Neural cell (in vitro differentiated cells): Measurements from ENCODE around the gene CCL2. TPM values are rescaled to one million over a fixed set of nuclear protein-coding genes. Genes with fewer than 3 reads are reported as not detected.

Experiments used
- H2AFZ ChIP-seq: fragments of 200-600, 300-800 bp; sonication (generic), shearing (Covaris generic); 2 replicates; pipeline ENCODE4 v1.6.0; 2014; ENCODE audit warnings: low read depth, mild to moderate bottlenecking, antibody characterized with exemption, low read length, moderate library complexity
- H3F3A ChIP-seq: fragments of 200-600 bp; shearing (Covaris generic); 2 replicates; pipeline ENCODE4 v1.6.1; 2016; ENCODE audit warnings: mild to moderate bottlenecking, moderate library complexity, mixed read lengths, antibody characterized with exemption, low read length; ENCODE audit not compliant: insufficient read depth, poor library complexity, severe bottlenecking
- H3K27ac ChIP-seq: fragments of 200-600, 300-800 bp; sonication (generic), shearing (Covaris generic); 2 replicates; pipeline ENCODE4 v1.5.1; 2014; ENCODE audit warnings: mild to moderate bottlenecking, low read length, moderate library complexity
- H3K27me3 ChIP-seq: fragments of 300-800, 200-600 bp; sonication (generic), shearing (Covaris generic); 2 replicates; pipeline ENCODE4 v1.6.0; 2014; ENCODE audit warnings: mild to moderate bottlenecking, low read depth, low read length, moderate library complexity; ENCODE audit not compliant: insufficient read depth
- H3K36me3 ChIP-seq: fragments of 300-800, 200-600 bp; sonication (generic), shearing (Covaris generic); 2 replicates; pipeline ENCODE4 v1.5.1; 2014; ENCODE audit warnings: mild to moderate bottlenecking, antibody characterized with exemption, low read length, moderate library complexity; ENCODE audit not compliant: insufficient read depth
- H3K4me2 ChIP-seq: fragments of 300-800, 200-600 bp; sonication (generic), shearing (Covaris generic); 2 replicates; pipeline ENCODE4 v1.6.0; 2014; ENCODE audit warnings: mild to moderate bottlenecking, low read length
- H3K4me3 ChIP-seq: fragments of 300-800, 200-600 bp; sonication (generic), shearing (Covaris generic); 2 replicates; pipeline ENCODE4 v1.5.1; 2014; ENCODE audit warnings: mild to moderate bottlenecking, low read length, moderate library complexity
- H3K79me2 ChIP-seq: fragments of 200-600 bp; shearing (Covaris generic); replicated peaks from 2 replicates; pipeline ENCODE4 v1.6.0; 2014; ENCODE audit warnings: mild to moderate bottlenecking, low read length, moderate library complexity; ENCODE audit not compliant: insufficient read depth
- H3K9ac ChIP-seq: fragments of 300-800, 200-600 bp; sonication (generic), shearing (Covaris generic); 2 replicates; pipeline ENCODE4 v1.6.1; 2016; ENCODE audit warnings: mild to moderate bottlenecking, low read length, mixed read lengths
- H3K9me2 ChIP-seq: fragments of 200-600 bp; shearing (Covaris generic); 2 replicates; pipeline ENCODE4 v1.6.1; 2016; ENCODE audit warnings: mild to moderate bottlenecking, low read length, mixed read lengths; ENCODE audit not compliant: insufficient read depth
- H3K9me3 ChIP-seq: fragments of 200-600, 300-800 bp; sonication (generic), shearing (Covaris generic); 2 replicates; pipeline ENCODE4 v1.6.1; 2016; ENCODE audit warnings: mild to moderate bottlenecking, mixed run types, low read length, moderate library complexity, mixed read lengths
- H4K20me1 ChIP-seq: fragments of 200-600 bp; shearing (Covaris generic); 2 replicates; pipeline ENCODE4 v1.6.1; 2016; ENCODE audit warnings: mild to moderate bottlenecking, mixed run types; ENCODE audit not compliant: insufficient read depth
- EP300 ChIP-seq: fragments of 450-650 bp; conservative IDR thresholded peaks from 2 replicates; pipeline ENCODE4 v1.6.1; 2014; ENCODE audit warnings: antibody characterized with exemption, mild to moderate bottlenecking, moderate library complexity; ENCODE audit not compliant: poor library complexity, severe bottlenecking
- EZH2 ChIP-seq: fragments of 200-600, 300-800 bp; shearing (Covaris generic), sonication (generic); IDR thresholded peaks from 2 replicates; pipeline ENCODE4 v1.6.1; 2014; ENCODE audit warnings: antibody characterized with exemption, low read length, borderline replicate concordance, mild to moderate bottlenecking; ENCODE audit not compliant: insufficient read depth, poor library complexity, severe bottlenecking
- MXI1 ChIP-seq: fragments of 450-650 bp; conservative IDR thresholded peaks from 2 replicates; pipeline ENCODE4 v1.6.1; 2014; ENCODE audit warnings: antibody characterized with exemption, mild to moderate bottlenecking; ENCODE audit not compliant: poor library complexity, severe bottlenecking
- POLR2AphosphoS5 ChIP-seq: IDR thresholded peaks from 2 replicates; pipeline ENCODE4 v1.6.1; 2012
- RAD21 ChIP-seq: fragments of 450-650 bp; conservative IDR thresholded peaks from 2 replicates; pipeline ENCODE4 v1.6.1; 2014; ENCODE audit warnings: antibody characterized with exemption, mild to moderate bottlenecking, moderate library complexity
- REST ChIP-seq: IDR thresholded peaks from 2 replicates; pipeline ENCODE4 v1.6.1; 2012; ENCODE audit warnings: borderline replicate concordance
- SMC3 ChIP-seq: fragments of 450-650 bp; conservative IDR thresholded peaks from 2 replicates; pipeline ENCODE4 v1.6.1; 2014; ENCODE audit warnings: antibody characterized with exemption, mild to moderate bottlenecking, moderate library complexity; ENCODE audit not compliant: poor library complexity
- TAF1 ChIP-seq: IDR thresholded peaks from 2 replicates; pipeline ENCODE4 v1.6.1; 2012; ENCODE audit warnings: low read depth
- polyA plus RNA-seq: library from polyadenylated mRNA; depleted of rRNA; stranded (reverse); fragments of >200 nt; gene quantifications from 2 replicates; pipeline ENCODE4 v1.2.3, GENCODE V29; 2014
- TF ChIP-seq, protein P1 (sequence below): fragments of 450-650 bp; IDR thresholded peaks from 2 replicates; pipeline ENCODE4 v1.5.1; 2014; ENCODE audit warnings: antibody characterized with exemption, mild to moderate bottlenecking, moderate library complexity; ENCODE audit not compliant: poor library complexity, severe bottlenecking

Gene CCL2
- polyA plus RNA-seq, 1 donor from 2014 or later, result 0.57 TPM

GRCh38 chr17:34249478-34249877, 5.6 kb upstream of the CCL2 start:
- Histone ChIP-seq H3K9me3 (no peaks in the 10 kb centered on the region), H3K36me3 (no peaks in the 10 kb centered on the region), H3K4me3 (no peak overlapping the region), H3K79me2 (no peaks in the 10 kb centered on the region), H3K4me2 (no peak overlapping the region), H3K9me2 (no peaks in the 10 kb centered on the region), H3F3A (peaks cover 3% of the 10 kb centered on the region), H3K27me3 (no peaks in the 10 kb centered on the region), H3K27ac (no peak overlapping the region), H2AFZ (no peak overlapping the region), H4K20me1 (no peaks in the 10 kb centered on the region), H3K9ac (no peak overlapping the region)
- TF ChIP-seq TAF1 (no peak), MXI1 (no peak), EZH2 (no peak), POLR2AphosphoS5 (no peak), EP300 (no peak), SMC3 (no peak), REST (no peak), RAD21 (no peak)
- TF ChIP-seq, protein P1, sequence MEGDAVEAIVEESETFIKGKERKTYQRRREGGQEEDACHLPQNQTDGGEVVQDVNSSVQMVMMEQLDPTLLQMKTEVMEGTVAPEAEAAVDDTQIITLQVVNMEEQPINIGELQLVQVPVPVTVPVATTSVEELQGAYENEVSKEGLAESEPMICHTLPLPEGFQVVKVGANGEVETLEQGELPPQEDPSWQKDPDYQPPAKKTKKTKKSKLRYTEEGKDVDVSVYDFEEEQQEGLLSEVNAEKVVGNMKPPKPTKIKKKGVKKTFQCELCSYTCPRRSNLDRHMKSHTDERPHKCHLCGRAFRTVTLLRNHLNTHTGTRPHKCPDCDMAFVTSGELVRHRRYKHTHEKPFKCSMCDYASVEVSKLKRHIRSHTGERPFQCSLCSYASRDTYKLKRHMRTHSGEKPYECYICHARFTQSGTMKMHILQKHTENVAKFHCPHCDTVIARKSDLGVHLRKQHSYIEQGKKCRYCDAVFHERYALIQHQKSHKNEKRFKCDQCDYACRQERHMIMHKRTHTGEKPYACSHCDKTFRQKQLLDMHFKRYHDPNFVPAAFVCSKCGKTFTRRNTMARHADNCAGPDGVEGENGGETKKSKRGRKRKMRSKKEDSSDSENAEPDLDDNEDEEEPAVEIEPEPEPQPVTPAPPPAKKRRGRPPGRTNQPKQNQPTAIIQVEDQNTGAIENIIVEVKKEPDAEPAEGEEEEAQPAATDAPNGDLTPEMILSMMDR, result no peak

GRCh38 chr17:34251186-34251585, 3.9 kb upstream of the CCL2 start:
- TF ChIP-seq SMC3 (no peak), REST (no peak), RAD21 (no peak), EZH2 (no peak), TAF1 (no peak)
- TF ChIP-seq, protein P1, result no peak
- no peaks in the 10 kb centered on the region for H3K27me3 ChIP-seq
- no peaks in the 10 kb centered on the region for H4K20me1 ChIP-seq
- no peaks in the 10 kb centered on the region for H3K79me2 ChIP-seq
- H2AFZ ChIP-seq, result no peak overlapping the region
- peaks cover 3% of the 10 kb centered on the region for H3F3A ChIP-seq
- no peak overlapping the region for H3K9ac ChIP-seq
- no peaks in the 10 kb centered on the region for H3K9me2 ChIP-seq
- no peak overlapping the region for H3K27ac ChIP-seq
- no peaks in the 10 kb centered on the region for H3K36me3 ChIP-seq
- no peak overlapping the region for H3K4me2 ChIP-seq
- no peak overlapping the region for H3K4me3 ChIP-seq
- H3K9me3 ChIP-seq, result no peaks in the 10 kb centered on the region
